GM10248 (cell line): ENCODE measurements around the gene LETM1.
"Not testable (repeated sequence)": the region's sequence is repeated elsewhere in the genome, so short reads cannot be mapped to it uniquely, and the experiment has no call there.

Experiments
- CTCF ChIA-PET: fragments of 300-600 bp; sonication (Branson Sonifier 250); formaldehyde crosslinking; extraction: SDS; loops from one replicate; lab custom pipeline; 2021; ENCODE audit warnings: antibody characterized with exemption; lab: Yijun Ruan, JAX
- POLR2A ChIA-PET: fragments of 350-650 bp; sonication (Branson Sonifier 250); formaldehyde crosslinking; extraction: SDS; loops from one replicate; lab custom pipeline; 2020; ENCODE audit warnings: antibody characterized with exemption; lab: Yijun Ruan, JAX
- DNase-seq: peaks from one replicate; pipeline ENCODE4 v3.0.0; 2012; ENCODE audit errors: extremely low spot score
- TF ChIP-seq, protein P1 (sequence below): IDR thresholded peaks from 2 replicates; pipeline ENCODE4 v1.5.1; 2012; ENCODE audit warnings: mild to moderate bottlenecking, low read depth; ENCODE audit errors: extremely low read depth, missing control alignments, control extremely low read depth

LETM1 gene

DNA sequence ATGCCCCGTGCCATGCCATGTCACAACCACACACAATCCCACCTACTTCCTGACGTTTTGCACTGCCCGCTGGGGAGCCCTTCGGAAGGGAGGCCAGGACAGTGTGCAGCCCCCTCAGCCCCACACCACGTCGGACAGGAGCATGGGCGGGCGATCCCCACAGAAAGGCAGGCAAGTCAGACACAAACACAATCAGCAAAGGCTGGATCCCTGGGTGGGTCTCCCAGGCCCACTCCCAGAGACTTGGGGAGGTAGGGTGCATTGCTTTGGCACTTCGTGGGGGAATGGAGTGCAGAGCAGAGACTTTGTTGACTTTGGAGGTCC is 14.1 kb downstream of the LETM1 start:
- CTCF ChIA-PET = interaction anchor here (1.4 to 2.6 kb wide), 3 partner anchors 9 to 58 kb away, joined by 4 to 8 read pairs (median 4); no protein-coding TSS in a partner anchor
- POLR2A ChIA-PET = no interaction called here
- DNase-seq = no peak
- TF ChIP-seq, protein P1, sequence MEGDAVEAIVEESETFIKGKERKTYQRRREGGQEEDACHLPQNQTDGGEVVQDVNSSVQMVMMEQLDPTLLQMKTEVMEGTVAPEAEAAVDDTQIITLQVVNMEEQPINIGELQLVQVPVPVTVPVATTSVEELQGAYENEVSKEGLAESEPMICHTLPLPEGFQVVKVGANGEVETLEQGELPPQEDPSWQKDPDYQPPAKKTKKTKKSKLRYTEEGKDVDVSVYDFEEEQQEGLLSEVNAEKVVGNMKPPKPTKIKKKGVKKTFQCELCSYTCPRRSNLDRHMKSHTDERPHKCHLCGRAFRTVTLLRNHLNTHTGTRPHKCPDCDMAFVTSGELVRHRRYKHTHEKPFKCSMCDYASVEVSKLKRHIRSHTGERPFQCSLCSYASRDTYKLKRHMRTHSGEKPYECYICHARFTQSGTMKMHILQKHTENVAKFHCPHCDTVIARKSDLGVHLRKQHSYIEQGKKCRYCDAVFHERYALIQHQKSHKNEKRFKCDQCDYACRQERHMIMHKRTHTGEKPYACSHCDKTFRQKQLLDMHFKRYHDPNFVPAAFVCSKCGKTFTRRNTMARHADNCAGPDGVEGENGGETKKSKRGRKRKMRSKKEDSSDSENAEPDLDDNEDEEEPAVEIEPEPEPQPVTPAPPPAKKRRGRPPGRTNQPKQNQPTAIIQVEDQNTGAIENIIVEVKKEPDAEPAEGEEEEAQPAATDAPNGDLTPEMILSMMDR = no peak

DNA sequence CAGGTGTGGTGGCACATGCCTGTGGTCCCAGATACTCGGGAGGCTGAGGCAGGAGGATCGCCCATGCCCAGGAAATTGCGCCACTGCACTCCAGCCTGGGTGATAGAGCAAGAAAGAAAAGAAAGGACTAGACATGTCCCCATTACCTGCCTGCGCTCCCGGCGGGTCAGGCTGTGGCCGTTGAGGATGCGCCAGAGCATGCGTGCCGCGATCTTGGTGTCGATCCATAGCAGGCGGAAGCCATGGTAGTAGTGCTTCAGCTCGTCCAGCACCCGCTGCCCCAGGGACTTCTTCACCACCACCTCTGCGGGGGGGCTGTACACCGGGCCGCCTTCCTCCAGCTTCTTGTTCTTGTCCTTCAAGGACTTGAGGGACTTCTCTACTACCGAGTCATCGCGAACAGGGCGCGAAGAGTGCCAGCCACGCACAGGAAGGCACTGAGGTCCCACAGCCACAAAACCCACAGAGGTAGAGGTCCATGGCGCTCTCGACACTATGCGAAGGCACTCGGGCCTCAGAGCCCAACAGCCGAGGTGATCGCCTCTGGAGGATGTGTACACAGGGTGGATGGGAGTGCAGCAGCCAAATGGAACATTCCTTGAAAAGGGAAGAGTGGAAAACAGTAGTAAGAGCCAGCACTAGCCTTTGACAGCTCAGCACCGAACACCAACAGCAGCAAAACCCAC is 14.6 kb downstream of the LETM1 start:
- CTCF ChIA-PET = interaction anchor here (2.6 kb wide), 1 partner anchor 8 kb away, joined by 8 read pairs; no protein-coding TSS in a partner anchor
- DNase-seq = no peak

DNA sequence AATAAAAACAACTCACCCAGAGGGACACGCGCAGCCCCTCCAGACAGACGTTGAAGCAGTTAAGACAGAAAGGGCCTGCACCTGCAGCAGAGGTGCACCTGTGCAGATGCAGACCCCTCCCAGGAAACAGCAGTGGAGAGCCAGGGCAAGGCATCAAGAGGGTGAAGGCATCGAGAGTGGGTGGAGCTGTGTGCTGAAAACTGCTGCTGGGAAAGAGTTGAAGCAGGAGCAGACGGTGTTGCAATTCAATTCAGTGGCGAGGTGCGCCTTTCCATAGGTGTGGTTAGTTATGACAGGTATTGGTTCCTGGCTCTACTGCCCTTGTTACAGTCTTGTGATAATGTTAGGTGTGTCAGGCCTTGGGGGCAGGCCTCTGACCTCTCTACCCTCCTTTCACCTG is 16.7 kb downstream of the LETM1 start:
- POLR2A ChIA-PET = no interaction called here
- CTCF ChIA-PET = interaction anchor here (0.7 to 2.1 kb wide), 4 partner anchors 8 to 146 kb away, joined by 3 to 6 read pairs (median 3); no protein-coding TSS in a partner anchor
- DNase-seq = no peak
- TF ChIP-seq, protein P1 = no peak

More for the DNA sequence above, 14.6 kb downstream of the LETM1 start:
- TF ChIP-seq, protein P1 = no peak
- POLR2A ChIA-PET = no interaction called here

DNA sequence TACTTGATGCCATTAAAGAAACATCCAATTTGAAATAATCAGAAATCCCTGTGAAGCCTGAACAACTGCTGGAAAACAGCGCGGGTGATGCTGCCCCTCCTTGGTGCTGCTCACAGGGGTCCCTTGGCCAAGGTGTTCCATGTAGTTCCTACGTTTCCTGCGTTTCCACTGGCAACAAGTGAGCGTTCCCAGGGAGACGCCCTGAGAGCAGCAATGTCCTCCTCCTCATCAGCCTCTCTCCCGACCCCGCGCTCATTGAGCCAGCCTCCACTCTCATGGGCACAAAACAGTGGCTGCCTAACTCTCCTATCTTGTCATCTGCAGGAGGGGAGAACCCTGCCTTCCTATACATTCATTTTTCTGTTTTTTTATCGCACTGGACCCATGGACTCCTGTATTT is 18.9 kb downstream of the LETM1 start:
- DNase-seq = no peak
- CTCF ChIA-PET = no interaction called here
- TF ChIP-seq, protein P1 = no peak
- POLR2A ChIA-PET = no interaction called here

DNA sequence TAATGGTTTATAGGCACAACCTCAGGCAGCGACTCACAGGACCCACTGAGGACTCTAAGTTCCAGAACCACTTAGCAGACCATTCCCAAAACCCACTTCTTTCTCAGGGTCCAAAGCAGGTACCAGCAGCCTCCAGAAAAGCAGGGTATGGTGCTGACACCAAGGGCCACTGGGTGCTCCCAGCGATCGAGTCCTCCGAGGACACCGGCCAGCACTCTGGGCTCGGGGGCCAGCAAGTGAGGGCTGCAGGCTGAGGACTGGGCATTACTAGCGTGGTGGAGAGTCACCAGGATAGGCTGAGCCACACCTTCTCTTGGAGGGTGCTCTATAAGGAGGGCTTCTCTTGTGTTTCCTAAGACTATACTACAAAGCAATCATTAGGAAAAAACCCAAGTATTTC is 19.3 kb downstream of the LETM1 start:
- no peak for DNase-seq
- POLR2A ChIA-PET = no interaction called here
- CTCF ChIA-PET = interaction anchor here (7.0 kb wide), 1 partner anchor 64 kb away, joined by 42 read pairs; no protein-coding TSS in a partner anchor
- TF ChIP-seq, protein P1 = no peak

DNA sequence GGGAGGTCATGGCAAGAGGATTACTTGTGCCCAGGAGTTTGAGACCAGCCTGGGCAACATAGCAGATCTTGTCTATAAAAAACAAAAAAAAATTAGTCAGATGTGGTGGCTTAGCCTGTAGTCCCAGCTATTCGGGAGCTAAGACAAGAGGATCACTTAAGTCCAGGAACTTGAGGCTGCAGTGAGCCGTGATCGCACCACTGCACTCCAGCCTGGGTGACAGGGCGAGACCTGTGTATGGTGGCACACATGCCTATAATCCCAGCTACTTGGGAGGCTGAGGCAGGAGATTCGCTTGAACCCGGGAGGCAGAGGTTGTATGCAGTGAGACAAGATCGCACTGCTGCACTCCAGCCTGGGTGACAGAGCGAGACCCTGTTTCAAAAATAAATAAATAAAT is 20.1 kb downstream of the LETM1 start:
- CTCF ChIA-PET = interaction anchor here (0.8 to 7.0 kb wide), 2 partner anchors 15 to 64 kb away, joined by 3 to 42 read pairs; no protein-coding TSS in a partner anchor
- DNase-seq = not testable (repeated sequence)
- POLR2A ChIA-PET = interaction anchor here (0.5 kb wide), 1 partner anchor 12 kb away, joined by 3 read pairs; no protein-coding TSS in a partner anchor
